ENCODE measurements around the gene HOXC12.

Gene HOXC12

GRCh38 chr12:53998110-53998899, 43.6 kb downstream of the HOXC12 start (continued):
- TF ChIP-seq ZNF26 (tag by site-specific recombination; IDR thresholded peaks at IDR 0.05) (no peak), ZNF791 (tag by site-specific recombination; IDR thresholded peaks at IDR 0.05) (no peak), ZSCAN30 (tag by site-specific recombination; IDR thresholded peaks at IDR 0.05) (no peak), ZNF580 (tag by site-specific recombination; IDR thresholded peaks at IDR 0.05) (no peak), ZNF398 (tag by site-specific recombination; IDR thresholded peaks at IDR 0.05) (peak; percentile 91), BCL6B (tag by site-specific recombination; IDR thresholded peaks at IDR 0.05) (no peak), ZNF266 (tag by site-specific recombination; IDR thresholded peaks at IDR 0.05; ENCODE audit: low read depth) (no peak), ZBTB20 (tag by site-specific recombination; IDR thresholded peaks at IDR 0.05) (no peak), SETDB1 (IDR thresholded peaks at IDR 0.05; ENCODE audit: insufficient read length, low read length) (no peak), ZNF670 (tag by site-specific recombination; IDR thresholded peaks at IDR 0.05; ENCODE audit: low read depth) (no peak), FEZF1 (tag by site-specific recombination; IDR thresholded peaks at IDR 0.05) (no peak), ZNF426 (tag by site-specific recombination; IDR thresholded peaks at IDR 0.05) (no peak), PATZ1 (tag by site-specific recombination; IDR thresholded peaks at IDR 0.05) (peak; percentile 95), GLI2 (tag by site-specific recombination; IDR thresholded peaks at IDR 0.05; ENCODE audit: borderline replicate concordance, low read depth) (no peak), ZNF692 (tag by site-specific recombination; IDR thresholded peaks at IDR 0.05) (no peak), ZNF677 (tag by site-specific recombination; IDR thresholded peaks at IDR 0.05) (no peak), ZNF776 (tag by site-specific recombination; IDR thresholded peaks at IDR 0.05; ENCODE audit: borderline replicate concordance) (no peak), ZNF239 (tag by site-specific recombination; IDR thresholded peaks at IDR 0.05) (no peak), KLF17 (tag by site-specific recombination; IDR thresholded peaks at IDR 0.05) (no peak), ZNF830 (tag by site-specific recombination; IDR thresholded peaks at IDR 0.05; ENCODE audit: low read depth) (no peak), ZNF513 (tag by site-specific recombination; IDR thresholded peaks at IDR 0.05) (no peak), ZNF501 (tag by site-specific recombination; IDR thresholded peaks at IDR 0.05) (no peak), ZBTB11 (tag by site-specific recombination; conservative IDR thresholded peaks at IDR 0.05; ENCODE audit: low read depth) (no peak), ZNF19 (tag by site-specific recombination; IDR thresholded peaks at IDR 0.05; ENCODE audit: low read depth) (no peak)

Measured in HEK293 (cell line).